ENCODE measurements around the gene SLC15A4. TPM values are rescaled to one million over a fixed set of nuclear protein-coding genes. Genes with fewer than 3 reads are reported as not detected.

The SLC15A4 gene
- total and polyA plus RNA-seq, 2 donors = 20.5 to 37.5 TPM

- Histone ChIP-seq H3K27ac (ENCODE audit: low read depth) (no peak overlapping the region), H3K4me1 (ENCODE audit: insufficient read depth) (no peaks in the 10 kb centered on the region), H3K36me3 (ENCODE audit: insufficient read depth) (no peaks in the 10 kb centered on the region), H3K4me3 (ENCODE audit: low read depth, low read length) (no peak overlapping the region)
- WGBS = 76% methylated on average over 8 of the region's 8 CpGs
- DNase-seq (ENCODE audit: extremely low spot score) = no peak
Measured at GRCh38 chr12:128829861-128830504, 6.2 kb upstream of the SLC15A4 start.

GRCh38 chr12:128827724-128828123, 4.0 kb upstream of the SLC15A4 start:
- Histone ChIP-seq H3K36me3 (ENCODE audit: insufficient read depth) (no peaks in the 10 kb centered on the region), H3K4me1 (ENCODE audit: insufficient read depth) (peaks cover 6% of the 10 kb centered on the region), H3K4me3 (ENCODE audit: low read depth, low read length) (no peak overlapping the region), H3K27ac (ENCODE audit: low read depth) (no peak overlapping the region)
- 96% methylated on average over 2 of the region's 2 CpGs for WGBS
- DNase-seq (ENCODE audit: extremely low spot score) = no peak

GRCh38 chr12:128825835-128826234, 2.1 kb upstream of the SLC15A4 start:
- 79% methylated on average over 4 of the region's 4 CpGs for WGBS
- Histone ChIP-seq H3K27ac (ENCODE audit: low read depth) (no peak overlapping the region), H3K4me1 (ENCODE audit: insufficient read depth) (peaks cover 7% of the 10 kb centered on the region), H3K4me3 (ENCODE audit: low read depth, low read length) (no peak overlapping the region), H3K36me3 (ENCODE audit: insufficient read depth) (no peaks in the 10 kb centered on the region)
- no peak for DNase-seq (ENCODE audit: extremely low spot score)

- WGBS = under 1% methylated on average over 88 of the region's 88 CpGs
- Histone ChIP-seq H3K27ac (ENCODE audit: low read depth) (no peak overlapping the region), H3K4me1 (ENCODE audit: insufficient read depth) (peaks cover 7% of the 10 kb centered on the region), H3K36me3 (ENCODE audit: insufficient read depth) (no peaks in the 10 kb centered on the region), H3K4me3 (ENCODE audit: low read depth, low read length) (peak overlapping the region; percentile 96)
- no peak for DNase-seq (ENCODE audit: extremely low spot score)
Measured at GRCh38 chr12:128823216-128823915, 392 bp downstream of the SLC15A4 start.

- no peak for DNase-seq (ENCODE audit: extremely low spot score)
- H3K4me3 ChIP-seq (ENCODE audit: low read depth, low read length) = no peak overlapping the region
- H3K27ac ChIP-seq (ENCODE audit: low read depth) = no peak overlapping the region
- H3K36me3 ChIP-seq (ENCODE audit: insufficient read depth) = no peaks in the 10 kb centered on the region
- peaks cover 9% of the 10 kb centered on the region for H3K4me1 ChIP-seq (ENCODE audit: insufficient read depth)
- WGBS = 72% methylated on average over 7 of the region's 7 CpGs
Measured at GRCh38 chr12:128820723-128821432, 2.9 kb downstream of the SLC15A4 start.

GRCh38 chr12:128820253-128820652, 3.5 kb downstream of the SLC15A4 start:
- no peak for DNase-seq (ENCODE audit: extremely low spot score)
- WGBS = 96% methylated on average over 6 of the region's 6 CpGs
- H3K4me1 ChIP-seq (ENCODE audit: insufficient read depth) = peaks cover 9% of the 10 kb centered on the region
- no peak overlapping the region for H3K27ac ChIP-seq (ENCODE audit: low read depth)
- H3K4me3 ChIP-seq (ENCODE audit: low read depth, low read length) = no peak overlapping the region
- no peaks in the 10 kb centered on the region for H3K36me3 ChIP-seq (ENCODE audit: insufficient read depth)

GRCh38 chr12:128819293-128820144, 4.2 kb downstream of the SLC15A4 start:
- peaks cover 1% of the 10 kb centered on the region for H3K36me3 ChIP-seq (ENCODE audit: insufficient read depth)
- H3K4me3 ChIP-seq (ENCODE audit: low read depth, low read length) = no peak overlapping the region
- H3K4me1 ChIP-seq (ENCODE audit: insufficient read depth) = peaks cover 6% of the 10 kb centered on the region
- no peak for DNase-seq (ENCODE audit: extremely low spot score)
- H3K27ac ChIP-seq (ENCODE audit: low read depth) = no peak overlapping the region
- 86% methylated on average over 16 of the region's 16 CpGs for WGBS

- no peak overlapping the region for H3K27ac ChIP-seq (ENCODE audit: low read depth)
- DNase-seq (ENCODE audit: extremely low spot score) = no peak
- peaks cover 1% of the 10 kb centered on the region for H3K36me3 ChIP-seq (ENCODE audit: insufficient read depth)
- H3K4me3 ChIP-seq (ENCODE audit: low read depth, low read length) = no peak overlapping the region
- H3K4me1 ChIP-seq (ENCODE audit: insufficient read depth) = peaks cover 5% of the 10 kb centered on the region
- WGBS = 63% methylated on average over 13 of the region's 13 CpGs
Measured at GRCh38 chr12:128818065-128819022, 5.4 kb downstream of the SLC15A4 start.

- no peak overlapping the region for H3K27ac ChIP-seq (ENCODE audit: low read depth)
- H3K36me3 ChIP-seq (ENCODE audit: insufficient read depth) = peaks cover 1% of the 10 kb centered on the region
- H3K4me1 ChIP-seq (ENCODE audit: insufficient read depth) = peaks cover 3% of the 10 kb centered on the region
- H3K4me3 ChIP-seq (ENCODE audit: low read depth, low read length) = no peak overlapping the region
- WGBS = 59% methylated on average over 8 of the region's 8 CpGs
- no peak for DNase-seq (ENCODE audit: extremely low spot score)
Measured at GRCh38 chr12:128817111-128818015, 6.4 kb downstream of the SLC15A4 start.

- peaks cover 1% of the 10 kb centered on the region for H3K4me1 ChIP-seq (ENCODE audit: insufficient read depth)
- 96% methylated on average over 4 of the region's 4 CpGs for WGBS
- no peak overlapping the region for H3K27ac ChIP-seq (ENCODE audit: low read depth)
- DNase-seq (ENCODE audit: extremely low spot score) = no peak
- H3K36me3 ChIP-seq (ENCODE audit: insufficient read depth) = peaks cover 1% of the 10 kb centered on the region
- no peak overlapping the region for H3K4me3 ChIP-seq (ENCODE audit: low read depth, low read length)
Measured at GRCh38 chr12:128816643-128816920, 7.2 kb downstream of the SLC15A4 start.

GRCh38 chr12:128815779-128816642, 7.7 kb downstream of the SLC15A4 start:
- 88% methylated on average over 7 of the region's 7 CpGs for WGBS
- DNase-seq (ENCODE audit: extremely low spot score) = no peak
- no peak overlapping the region for H3K4me3 ChIP-seq (ENCODE audit: low read depth, low read length)
- H3K4me1 ChIP-seq (ENCODE audit: insufficient read depth) = peaks cover 1% of the 10 kb centered on the region
- H3K36me3 ChIP-seq (ENCODE audit: insufficient read depth) = peaks cover 1% of the 10 kb centered on the region
- no peak overlapping the region for H3K27ac ChIP-seq (ENCODE audit: low read depth)
